ENCODE data around the gene P2RY13.

P2RY13 gene

DNA sequence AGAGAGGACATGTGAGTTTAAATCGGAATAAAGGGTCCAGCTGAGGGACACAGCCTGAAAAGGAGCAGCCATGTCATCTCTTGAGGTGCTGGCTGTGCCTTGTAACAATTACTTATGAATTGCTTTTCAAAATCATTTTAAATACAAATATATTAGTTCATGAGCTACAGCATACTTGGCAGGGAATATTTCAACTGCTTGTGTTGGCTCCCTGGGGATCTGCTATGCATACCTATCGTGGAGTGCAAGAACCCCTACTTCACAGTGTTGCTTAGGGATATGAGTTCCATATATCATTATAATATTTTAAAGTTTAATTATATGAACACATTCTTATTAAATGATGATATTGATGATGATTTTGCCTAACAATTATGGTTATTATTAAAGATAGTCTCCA, 31.9 kb downstream of the P2RY13 start:
- no peaks in the 10 kb centered on the region for H3K9me2 ChIP-seq (replicated peaks; ENCODE audit: low read depth, low read length)
- H2AFZ ChIP-seq (ENCODE audit: low read length) = no peak overlapping the region
- H3K4me3 ChIP-seq (ENCODE audit: low read length, poor library complexity, severe bottlenecking) = no peak overlapping the region

GRCh38 chr3:151296226-151296625, 33.1 kb downstream of the P2RY13 start:
- no peaks in the 10 kb centered on the region for H3K9me2 ChIP-seq (replicated peaks; ENCODE audit: low read depth, low read length)
- TF ChIP-seq EZH2phosphoT487 (IDR thresholded peaks at IDR 0.05; ENCODE audit: borderline replicate concordance) = no peak
- TF ChIP-seq, protein P1, sequence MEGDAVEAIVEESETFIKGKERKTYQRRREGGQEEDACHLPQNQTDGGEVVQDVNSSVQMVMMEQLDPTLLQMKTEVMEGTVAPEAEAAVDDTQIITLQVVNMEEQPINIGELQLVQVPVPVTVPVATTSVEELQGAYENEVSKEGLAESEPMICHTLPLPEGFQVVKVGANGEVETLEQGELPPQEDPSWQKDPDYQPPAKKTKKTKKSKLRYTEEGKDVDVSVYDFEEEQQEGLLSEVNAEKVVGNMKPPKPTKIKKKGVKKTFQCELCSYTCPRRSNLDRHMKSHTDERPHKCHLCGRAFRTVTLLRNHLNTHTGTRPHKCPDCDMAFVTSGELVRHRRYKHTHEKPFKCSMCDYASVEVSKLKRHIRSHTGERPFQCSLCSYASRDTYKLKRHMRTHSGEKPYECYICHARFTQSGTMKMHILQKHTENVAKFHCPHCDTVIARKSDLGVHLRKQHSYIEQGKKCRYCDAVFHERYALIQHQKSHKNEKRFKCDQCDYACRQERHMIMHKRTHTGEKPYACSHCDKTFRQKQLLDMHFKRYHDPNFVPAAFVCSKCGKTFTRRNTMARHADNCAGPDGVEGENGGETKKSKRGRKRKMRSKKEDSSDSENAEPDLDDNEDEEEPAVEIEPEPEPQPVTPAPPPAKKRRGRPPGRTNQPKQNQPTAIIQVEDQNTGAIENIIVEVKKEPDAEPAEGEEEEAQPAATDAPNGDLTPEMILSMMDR (conservative IDR thresholded peaks at IDR 0.05; ENCODE audit: low read length) = no peak
- no peak overlapping the region for H2AFZ ChIP-seq (ENCODE audit: low read length)
- no peaks in the 10 kb centered on the region for H3F3A ChIP-seq (ENCODE audit: low read depth)
- no peaks in the 10 kb centered on the region for H3K9me3 ChIP-seq (ENCODE audit: insufficient read depth, low read depth, low read length)
- no peak overlapping the region for H3K9ac ChIP-seq (ENCODE audit: low read depth, low read length, poor library complexity, severe bottlenecking)
- no peaks in the 10 kb centered on the region for H3K79me2 ChIP-seq (ENCODE audit: insufficient read depth, low read length)
- peaks cover 23% of the 10 kb centered on the region for H3K36me3 ChIP-seq (ENCODE audit: insufficient read depth, low read length)
- H4K20me1 ChIP-seq (ENCODE audit: insufficient read depth, low read length, poor library complexity, severe bottlenecking) = no peaks in the 10 kb centered on the region
- H3K4me3 ChIP-seq (ENCODE audit: low read length, poor library complexity, severe bottlenecking) = no peak overlapping the region
- H3K4me2 ChIP-seq (ENCODE audit: low read depth, low read length, poor library complexity, severe bottlenecking) = no peak overlapping the region
- no peaks in the 10 kb centered on the region for H3K27me3 ChIP-seq (ENCODE audit: insufficient read depth, low read length, poor library complexity, severe bottlenecking)
- H3K4me1 ChIP-seq (ENCODE audit: insufficient read depth, low read length, poor library complexity, severe bottlenecking) = peaks cover 5% of the 10 kb centered on the region

More for the DNA sequence above, 31.9 kb downstream of the P2RY13 start:
- H3F3A ChIP-seq (ENCODE audit: low read depth) = no peaks in the 10 kb centered on the region
- TF ChIP-seq EZH2phosphoT487 (IDR thresholded peaks at IDR 0.05; ENCODE audit: borderline replicate concordance) = no peak
- TF ChIP-seq, protein P1 (conservative IDR thresholded peaks at IDR 0.05; ENCODE audit: low read length) = no peak
- peaks cover 13% of the 10 kb centered on the region for H3K4me1 ChIP-seq (ENCODE audit: insufficient read depth, low read length, poor library complexity, severe bottlenecking)
- peaks cover 23% of the 10 kb centered on the region for H3K36me3 ChIP-seq (ENCODE audit: insufficient read depth, low read length)
- H3K27me3 ChIP-seq (ENCODE audit: insufficient read depth, low read length, poor library complexity, severe bottlenecking) = no peaks in the 10 kb centered on the region
- H3K9me3 ChIP-seq (ENCODE audit: insufficient read depth, low read depth, low read length) = no peaks in the 10 kb centered on the region
- H3K9ac ChIP-seq (ENCODE audit: low read depth, low read length, poor library complexity, severe bottlenecking) = no peak overlapping the region
- H3K79me2 ChIP-seq (ENCODE audit: insufficient read depth, low read length) = no peaks in the 10 kb centered on the region
- no peaks in the 10 kb centered on the region for H4K20me1 ChIP-seq (ENCODE audit: insufficient read depth, low read length, poor library complexity, severe bottlenecking)
- H3K4me2 ChIP-seq (ENCODE audit: low read depth, low read length, poor library complexity, severe bottlenecking) = no peak overlapping the region

DNA sequence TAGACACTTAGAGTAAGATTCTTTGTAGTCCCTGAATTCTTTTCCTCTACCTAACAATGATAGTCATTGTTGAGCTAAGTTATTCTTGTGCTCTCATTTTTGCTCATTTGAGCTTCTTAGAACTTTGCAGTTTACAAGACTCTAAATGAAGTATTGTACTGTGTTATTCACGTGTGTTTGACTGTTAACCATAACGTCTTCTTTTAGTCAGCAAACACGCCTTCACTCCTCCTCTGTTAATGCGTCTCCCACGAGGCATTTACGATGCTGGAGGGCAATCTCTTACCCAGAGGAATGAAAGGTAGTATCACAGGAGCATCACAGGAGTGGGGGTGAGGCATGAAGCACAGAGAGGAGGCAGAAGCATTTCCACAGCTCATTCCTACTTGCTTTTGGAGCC, 36.2 kb downstream of the P2RY13 start:
- no peak for TF ChIP-seq EZH2phosphoT487 (IDR thresholded peaks at IDR 0.05; ENCODE audit: borderline replicate concordance)
- TF ChIP-seq, protein P1 (conservative IDR thresholded peaks at IDR 0.05; ENCODE audit: low read length) = no peak
- no peaks in the 10 kb centered on the region for H3K27me3 ChIP-seq (ENCODE audit: insufficient read depth, low read length, poor library complexity, severe bottlenecking)
- no peaks in the 10 kb centered on the region for H3F3A ChIP-seq (ENCODE audit: low read depth)
- H3K9me2 ChIP-seq (replicated peaks; ENCODE audit: low read depth, low read length) = no peaks in the 10 kb centered on the region
- H3K36me3 ChIP-seq (ENCODE audit: insufficient read depth, low read length) = peaks cover 16% of the 10 kb centered on the region
- H3K4me1 ChIP-seq (ENCODE audit: insufficient read depth, low read length, poor library complexity, severe bottlenecking) = no peaks in the 10 kb centered on the region
- H4K20me1 ChIP-seq (ENCODE audit: insufficient read depth, low read length, poor library complexity, severe bottlenecking) = no peaks in the 10 kb centered on the region
- H3K9ac ChIP-seq (ENCODE audit: low read depth, low read length, poor library complexity, severe bottlenecking) = no peak overlapping the region
- H3K4me2 ChIP-seq (ENCODE audit: low read depth, low read length, poor library complexity, severe bottlenecking) = no peak overlapping the region
- no peak overlapping the region for H3K4me3 ChIP-seq (ENCODE audit: low read length, poor library complexity, severe bottlenecking)
- no peak overlapping the region for H2AFZ ChIP-seq (ENCODE audit: low read length)
- no peaks in the 10 kb centered on the region for H3K79me2 ChIP-seq (ENCODE audit: insufficient read depth, low read length)
- H3K9me3 ChIP-seq (ENCODE audit: insufficient read depth, low read depth, low read length) = no peaks in the 10 kb centered on the region
